ENCODE results near the gene AVEN. TPM values are rescaled to one million over a fixed set of nuclear protein-coding genes. Genes with fewer than 3 reads are reported as not detected.

The AVEN gene
- total RNA-seq, 1 donor = 34.7 TPM

DNA sequence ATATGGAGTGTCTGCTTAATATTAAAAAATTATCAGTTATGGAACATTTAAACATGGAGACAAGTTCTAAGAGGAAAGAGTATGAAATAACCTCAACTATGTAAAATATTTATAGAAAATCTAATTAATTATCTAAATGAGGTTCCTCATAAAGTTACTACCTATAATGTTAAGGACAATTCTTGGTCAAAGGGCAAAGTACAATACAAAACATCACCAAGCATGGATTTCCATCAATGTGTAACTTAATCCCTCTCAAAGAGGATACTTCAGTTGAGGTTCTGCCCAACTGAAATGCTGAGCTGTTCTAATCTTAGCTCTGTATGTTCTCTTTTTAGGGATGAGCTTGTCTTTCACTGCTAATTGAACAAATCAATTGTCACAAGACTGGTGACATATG lies 126.7 kb downstream of the AVEN start:
- Histone ChIP-seq H2AFZ (ENCODE audit: low read length) (no peak overlapping the region), H3K4me3 (ENCODE audit: insufficient read depth, low read length) (no peak overlapping the region)
- no peak for DNase-seq (ENCODE audit: insufficient read length, low spot score, missing footprints)

DNA sequence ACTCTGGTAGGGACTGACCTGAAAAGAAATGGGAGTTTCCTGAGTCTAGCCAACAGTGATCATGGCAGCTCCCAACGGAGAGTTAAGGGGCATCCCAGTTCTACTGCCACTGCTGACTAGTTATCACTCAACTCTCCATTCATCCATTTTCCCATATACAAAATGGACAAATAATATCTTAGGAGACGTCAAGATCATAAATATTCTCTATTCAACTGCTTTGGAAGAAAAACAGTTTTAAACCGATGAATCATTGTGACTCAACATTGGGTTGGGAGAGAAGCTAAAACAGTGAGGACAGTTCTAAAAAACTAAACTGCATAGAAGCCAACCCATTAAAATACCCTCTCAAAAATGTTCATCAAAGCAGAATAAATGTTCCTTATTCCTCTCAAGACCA lies 128.3 kb downstream of the AVEN start:
- H3K4me3 ChIP-seq (ENCODE audit: insufficient read depth, low read length) = no peak overlapping the region
- H2AFZ ChIP-seq (ENCODE audit: low read length) = no peak overlapping the region
- H3K27ac ChIP-seq (ENCODE audit: low read depth, low read length) = peak overlapping the region; percentile 53
- DNase-seq (ENCODE audit: insufficient read length, low spot score, missing footprints) = no peak
- H3K27me3 ChIP-seq (ENCODE audit: insufficient read depth, low read length) = no peaks in the 10 kb centered on the region
- H4K20me1 ChIP-seq (ENCODE audit: insufficient read depth, low read length) = no peaks in the 10 kb centered on the region
- no peaks in the 10 kb centered on the region for H3K36me3 ChIP-seq (ENCODE audit: insufficient read depth, low read length)
- H3K9me3 ChIP-seq (ENCODE audit: low read depth, low read length) = no peaks in the 10 kb centered on the region
- peaks cover 38% of the 10 kb centered on the region for H3K4me1 ChIP-seq (ENCODE audit: insufficient read depth, low read length)
- H3K4me2 ChIP-seq (ENCODE audit: insufficient read depth, low read length) = peak overlapping the region; percentile 60
- peaks cover 6% of the 10 kb centered on the region for H3K79me2 ChIP-seq (ENCODE audit: insufficient read depth, low read length)
- TF ChIP-seq, protein P1, sequence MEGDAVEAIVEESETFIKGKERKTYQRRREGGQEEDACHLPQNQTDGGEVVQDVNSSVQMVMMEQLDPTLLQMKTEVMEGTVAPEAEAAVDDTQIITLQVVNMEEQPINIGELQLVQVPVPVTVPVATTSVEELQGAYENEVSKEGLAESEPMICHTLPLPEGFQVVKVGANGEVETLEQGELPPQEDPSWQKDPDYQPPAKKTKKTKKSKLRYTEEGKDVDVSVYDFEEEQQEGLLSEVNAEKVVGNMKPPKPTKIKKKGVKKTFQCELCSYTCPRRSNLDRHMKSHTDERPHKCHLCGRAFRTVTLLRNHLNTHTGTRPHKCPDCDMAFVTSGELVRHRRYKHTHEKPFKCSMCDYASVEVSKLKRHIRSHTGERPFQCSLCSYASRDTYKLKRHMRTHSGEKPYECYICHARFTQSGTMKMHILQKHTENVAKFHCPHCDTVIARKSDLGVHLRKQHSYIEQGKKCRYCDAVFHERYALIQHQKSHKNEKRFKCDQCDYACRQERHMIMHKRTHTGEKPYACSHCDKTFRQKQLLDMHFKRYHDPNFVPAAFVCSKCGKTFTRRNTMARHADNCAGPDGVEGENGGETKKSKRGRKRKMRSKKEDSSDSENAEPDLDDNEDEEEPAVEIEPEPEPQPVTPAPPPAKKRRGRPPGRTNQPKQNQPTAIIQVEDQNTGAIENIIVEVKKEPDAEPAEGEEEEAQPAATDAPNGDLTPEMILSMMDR (IDR thresholded peaks at IDR 0.05; ENCODE audit: extremely low read depth, low read depth, low read length) = no peak

More for the DNA sequence above, 126.7 kb downstream of the AVEN start:
- TF ChIP-seq, protein P1 (IDR thresholded peaks at IDR 0.05; ENCODE audit: extremely low read depth, low read depth, low read length) = no peak
- H3K27ac ChIP-seq (ENCODE audit: low read depth, low read length) = no peak overlapping the region
- H3K27me3 ChIP-seq (ENCODE audit: insufficient read depth, low read length) = no peaks in the 10 kb centered on the region
- no peaks in the 10 kb centered on the region for H3K9me3 ChIP-seq (ENCODE audit: low read depth, low read length)
- peaks cover 33% of the 10 kb centered on the region for H3K4me1 ChIP-seq (ENCODE audit: insufficient read depth, low read length)
- peaks cover 8% of the 10 kb centered on the region for H3K79me2 ChIP-seq (ENCODE audit: insufficient read depth, low read length)
- no peaks in the 10 kb centered on the region for H4K20me1 ChIP-seq (ENCODE audit: insufficient read depth, low read length)
- no peaks in the 10 kb centered on the region for H3K36me3 ChIP-seq (ENCODE audit: insufficient read depth, low read length)
- H3K4me2 ChIP-seq (ENCODE audit: insufficient read depth, low read length) = no peak overlapping the region

DNA sequence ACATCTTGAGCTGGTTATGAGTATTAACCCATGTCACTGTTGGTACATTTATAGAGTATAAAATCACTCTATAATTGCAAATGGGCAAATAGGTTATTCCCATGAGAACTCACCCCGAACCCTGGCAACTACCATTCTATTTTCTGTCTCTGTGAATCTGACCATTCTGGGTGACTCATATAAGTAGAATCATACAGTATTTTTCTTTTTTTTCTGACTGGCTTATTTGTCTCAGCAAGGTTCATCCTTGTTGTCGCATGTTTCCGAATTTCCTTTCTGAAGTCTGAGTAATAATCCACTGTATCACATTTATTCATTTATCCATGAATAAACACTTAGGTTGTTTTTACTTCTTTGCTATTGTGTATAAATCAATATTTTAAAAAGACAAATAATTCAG lies 130.6 kb downstream of the AVEN start:
- Histone ChIP-seq H3K27me3 (ENCODE audit: insufficient read depth, low read length) (no peaks in the 10 kb centered on the region), H3K4me1 (ENCODE audit: insufficient read depth, low read length) (peaks cover 35% of the 10 kb centered on the region), H3K9me3 (ENCODE audit: low read depth, low read length) (no peaks in the 10 kb centered on the region), H4K20me1 (ENCODE audit: insufficient read depth, low read length) (no peaks in the 10 kb centered on the region), H3K36me3 (ENCODE audit: insufficient read depth, low read length) (no peaks in the 10 kb centered on the region), H3K4me3 (ENCODE audit: insufficient read depth, low read length) (no peak overlapping the region), H2AFZ (ENCODE audit: low read length) (no peak overlapping the region), H3K79me2 (ENCODE audit: insufficient read depth, low read length) (peaks cover 2% of the 10 kb centered on the region), H3K27ac (ENCODE audit: low read depth, low read length) (peak overlapping the region; percentile 24), H3K4me2 (ENCODE audit: insufficient read depth, low read length) (peak overlapping the region; percentile 41)
- DNase-seq (ENCODE audit: insufficient read length, low spot score, missing footprints) = peak; percentile 41
- TF ChIP-seq, protein P1 (IDR thresholded peaks at IDR 0.05; ENCODE audit: extremely low read depth, low read depth, low read length) = no peak

DNA sequence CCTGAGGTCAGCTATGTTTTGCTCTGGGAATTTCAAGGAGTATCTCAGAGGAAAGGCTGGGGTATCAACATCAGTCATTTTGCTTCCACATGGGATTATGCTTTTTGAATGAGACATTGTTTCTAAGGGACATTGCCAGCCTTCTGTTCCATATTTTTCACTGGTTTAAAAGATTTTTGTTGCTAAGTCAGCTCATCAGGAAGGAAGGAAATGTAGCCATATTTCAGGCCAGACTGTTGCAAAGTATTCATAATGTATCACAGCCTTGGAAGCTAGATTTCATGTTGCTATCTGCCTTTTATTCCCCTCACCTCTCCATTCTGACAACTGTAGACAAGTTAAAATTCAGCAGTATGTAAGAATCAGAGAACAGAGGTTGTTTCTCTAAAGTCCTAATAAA lies 131.7 kb downstream of the AVEN start:
- H3K27me3 ChIP-seq (ENCODE audit: insufficient read depth, low read length) = no peaks in the 10 kb centered on the region
- H3K27ac ChIP-seq (ENCODE audit: low read depth, low read length) = peak overlapping the region; percentile 39
- H4K20me1 ChIP-seq (ENCODE audit: insufficient read depth, low read length) = no peaks in the 10 kb centered on the region
- no peak for DNase-seq (ENCODE audit: insufficient read length, low spot score, missing footprints)
- no peak overlapping the region for H3K4me2 ChIP-seq (ENCODE audit: insufficient read depth, low read length)
- peak overlapping the region; percentile 7 for H2AFZ ChIP-seq (ENCODE audit: low read length)
- H3K79me2 ChIP-seq (ENCODE audit: insufficient read depth, low read length) = no peaks in the 10 kb centered on the region
- H3K36me3 ChIP-seq (ENCODE audit: insufficient read depth, low read length) = no peaks in the 10 kb centered on the region
- no peak overlapping the region for H3K4me3 ChIP-seq (ENCODE audit: insufficient read depth, low read length)
- TF ChIP-seq, protein P1 (IDR thresholded peaks at IDR 0.05; ENCODE audit: extremely low read depth, low read depth, low read length) = no peak
- H3K4me1 ChIP-seq (ENCODE audit: insufficient read depth, low read length) = peaks cover 32% of the 10 kb centered on the region
- H3K9me3 ChIP-seq (ENCODE audit: low read depth, low read length) = no peaks in the 10 kb centered on the region
